Eye (tissue), 1 donor: ENCODE results near the gene PRKG1.
A peak's percentile ranks its signal among the peaks of the same experiment; 100 is the strongest.

Experiments used
- DNase-seq: peaks from one replicate; pipeline ENCODE4 v3.0.0-alpha.2; 2015

PRKG1 gene

GRCh38 chr10:52312942-52313255 lies 1238.6 kb downstream of the PRKG1 start:
- DNase-seq = no peak

GRCh38 chr10:52313256-52313932 lies 1239.1 kb downstream of the PRKG1 start:
- peak; percentile 82 for DNase-seq

GRCh38 chr10:52313933-52314821 lies 1239.9 kb downstream of the PRKG1 start, which contains the start of gene DKK1:
DKK1 (plus strand) TSS chr10:52314281; CDS start chr10:52314435, 154 bp downstream.
- peak; percentile 86 for DNase-seq

- DNase-seq = peak; percentile 34
Measured at GRCh38 chr10:52314822-52315552, 1240.7 kb downstream of the PRKG1 start.

GRCh38 chr10:52316001-52316400 lies 1241.7 kb downstream of the PRKG1 start:
- DNase-seq = no peak

- no peak for DNase-seq
Measured at GRCh38 chr10:52316500-52316899, 1242.2 kb downstream of the PRKG1 start.

GRCh38 chr10:52318136-52318701 lies 1243.9 kb downstream of the PRKG1 start:
- no peak for DNase-seq

GRCh38 chr10:52318822-52319464 lies 1244.7 kb downstream of the PRKG1 start:
- no peak for DNase-seq

GRCh38 chr10:52319926-52320325 lies 1245.6 kb downstream of the PRKG1 start:
- no peak for DNase-seq

- DNase-seq = no peak
Measured at GRCh38 chr10:52322323-52322722, 1248.0 kb downstream of the PRKG1 start.

- no peak for DNase-seq
Measured at GRCh38 chr10:52322936-52323335, 1248.6 kb downstream of the PRKG1 start.

- no peak for DNase-seq
Measured at GRCh38 chr10:52326382-52326781, 1252.1 kb downstream of the PRKG1 start.

GRCh38 chr10:52331638-52332364 lies 1257.5 kb downstream of the PRKG1 start:
- DNase-seq = peak; percentile 2

GRCh38 chr10:52332815-52333214 lies 1258.5 kb downstream of the PRKG1 start:
- no peak for DNase-seq

GRCh38 chr10:52334595-52334994 lies 1260.3 kb downstream of the PRKG1 start:
- DNase-seq = no peak

- DNase-seq = no peak
Measured at GRCh38 chr10:52335665-52336064, 1261.4 kb downstream of the PRKG1 start.

GRCh38 chr10:52337225-52337624 lies 1262.9 kb downstream of the PRKG1 start:
- no peak for DNase-seq

GRCh38 chr10:52343439-52343838 lies 1269.2 kb downstream of the PRKG1 start:
- DNase-seq = no peak

- DNase-seq = no peak
Measured at GRCh38 chr10:52346394-52347326, 1272.4 kb downstream of the PRKG1 start.

GRCh38 chr10:52347327-52347667 lies 1273.0 kb downstream of the PRKG1 start:
- DNase-seq = no peak
